Cardiac septum (tissue), 1 donor: ENCODE data around the gene GNG11. TPM values are rescaled to one million over a fixed set of nuclear protein-coding genes. Genes with fewer than 3 reads are reported as not detected.

Experiments
- DNase-seq: peaks from one replicate; pipeline ENCODE4 v3.0.0-alpha.2; 2020; ENCODE audit warnings: low spot score
- intact Hi-C: fragments of 100-400 bp; cut with DNase I; formaldehyde crosslinking; loops from one replicate; pipeline ENCODE4 v1.14.0; 2022
- long read RNA-seq: library from polyadenylated mRNA; unstranded; transcript quantifications from one replicate; pipeline ENCODE4 v2.0.0, GENCODE V29; 2021
- total RNA-seq: library from RNA; stranded (reverse); fragmentation: NEBNext Ultra II Directional; extraction: Animal tissue kit (Norgen Biotek cat#: 25700); gene quantifications from one replicate; pipeline ENCODE4 v1.2.1, GENCODE V29; 2021
- donor health status: DM: no; HTN: no; CAD: no.

GNG11 gene
- 14.3 TPM for total RNA-seq
- long read RNA-seq, transcript GNG11-201 (2 exons, 3,055 nt), result major isoform, 37 of 38 reads
- long read RNA-seq, partial matches to known transcripts, result 0 of 38 reads
- long read RNA-seq, other reads (novel, unspliced or antisense), result 1 of 38 reads

DNA sequence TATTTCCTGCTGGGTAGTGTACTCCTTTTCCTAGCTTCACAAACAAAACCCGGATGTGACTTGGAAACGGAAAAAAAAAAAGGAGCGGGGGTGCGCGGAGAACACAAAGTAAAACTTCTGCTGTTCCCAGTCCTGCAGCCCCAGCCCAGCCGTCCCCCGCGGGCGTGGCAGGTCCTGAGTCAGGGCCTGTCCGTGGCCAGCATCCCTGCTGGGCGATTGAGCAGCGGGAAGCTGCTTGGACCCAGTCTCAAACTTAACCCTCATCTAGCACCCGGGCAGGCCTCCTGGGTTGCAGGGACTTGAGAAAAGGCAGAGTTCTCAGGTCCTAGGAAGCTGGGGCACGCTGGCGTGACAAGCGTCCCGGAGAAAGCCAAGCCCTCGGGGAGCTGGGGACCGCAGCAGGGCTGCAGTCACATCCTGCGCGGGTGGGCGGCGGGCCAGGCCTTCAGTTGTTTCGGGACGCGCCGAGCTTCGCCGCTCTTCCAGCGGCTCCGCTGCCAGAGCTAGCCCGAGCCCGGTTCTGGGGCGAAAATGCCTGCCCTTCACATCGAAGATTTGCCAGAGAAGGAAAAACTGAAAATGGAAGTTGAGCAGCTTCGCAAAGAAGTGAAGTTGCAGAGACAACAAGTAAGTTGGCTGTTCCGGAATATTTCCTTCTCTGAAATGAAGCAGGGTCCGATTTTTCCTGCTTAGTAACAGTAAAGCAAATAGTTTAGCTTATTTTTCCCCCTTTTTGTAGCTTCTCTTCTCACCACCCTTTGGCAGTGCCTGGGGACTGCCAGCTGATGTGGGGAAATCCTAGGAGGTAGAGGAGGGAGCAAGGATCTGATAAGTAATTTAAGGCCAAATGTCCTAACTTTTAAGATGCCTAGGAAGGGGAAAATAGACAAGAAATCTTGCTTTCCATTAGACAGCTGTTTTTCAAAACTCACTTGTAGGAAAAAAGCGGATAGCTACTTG is at the start of gene GNG11:
GNG11 (plus strand) TSS at position 129 of the 960 bp plus-strand sequence; CDS start at position 532, 403 bp downstream.
- intact Hi-C loops, result loop anchor here (5.0 kb wide), 1 partner anchor 80 kb away; the partner anchor contains the start of gene BET1
- peak; percentile 89 for DNase-seq

DNA sequence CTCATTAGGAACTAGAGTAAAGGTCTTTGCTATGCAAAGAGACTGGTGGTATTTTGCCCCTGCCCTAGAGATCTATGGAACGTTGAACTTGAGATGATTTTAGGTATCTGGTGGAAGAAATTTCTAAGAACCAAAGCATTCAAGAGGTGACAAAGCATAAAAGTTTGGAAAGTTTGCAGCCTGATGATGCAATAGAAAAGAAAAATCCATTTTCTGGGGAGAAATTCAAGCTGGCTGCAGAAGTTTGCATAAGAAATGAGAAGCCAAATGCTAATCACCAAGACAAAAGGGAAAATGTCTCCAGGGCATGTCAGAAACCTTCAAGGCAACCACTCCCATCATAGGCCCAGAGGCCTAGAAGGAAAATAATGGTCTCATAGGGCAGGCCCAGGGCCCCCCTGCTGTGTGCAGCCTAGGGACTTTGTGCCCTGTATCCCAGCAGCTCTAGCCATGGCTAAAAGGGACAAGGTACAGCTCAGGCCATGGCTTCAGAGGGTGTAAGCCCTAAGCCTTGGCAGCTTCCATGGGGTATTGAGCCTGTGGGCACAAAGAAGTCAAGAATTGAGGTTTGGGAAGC is 47.4 kb upstream of the GNG11 start:
- intact Hi-C loops, result no loop called here
- no peak for DNase-seq

DNA sequence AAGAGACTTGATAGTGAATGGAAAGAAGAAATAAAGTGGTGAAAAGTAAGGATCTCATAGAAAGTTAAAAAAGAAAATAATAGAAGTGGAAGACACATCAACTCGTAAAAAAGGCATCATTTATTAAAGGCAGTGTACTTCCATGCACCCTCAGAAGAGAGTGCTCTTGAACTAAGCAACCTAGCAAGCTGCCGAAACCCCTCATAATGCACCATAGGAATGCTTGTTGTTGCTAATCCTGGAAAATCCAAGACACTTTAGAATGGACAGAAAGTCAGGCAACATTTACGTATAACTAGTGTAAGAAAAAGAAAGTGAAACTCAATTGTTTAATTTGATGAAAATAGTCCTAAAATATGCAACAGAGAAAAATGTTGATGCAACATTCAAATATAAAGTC is 43.8 kb upstream of the GNG11 start:
- intact Hi-C loops, result no loop called here

DNA sequence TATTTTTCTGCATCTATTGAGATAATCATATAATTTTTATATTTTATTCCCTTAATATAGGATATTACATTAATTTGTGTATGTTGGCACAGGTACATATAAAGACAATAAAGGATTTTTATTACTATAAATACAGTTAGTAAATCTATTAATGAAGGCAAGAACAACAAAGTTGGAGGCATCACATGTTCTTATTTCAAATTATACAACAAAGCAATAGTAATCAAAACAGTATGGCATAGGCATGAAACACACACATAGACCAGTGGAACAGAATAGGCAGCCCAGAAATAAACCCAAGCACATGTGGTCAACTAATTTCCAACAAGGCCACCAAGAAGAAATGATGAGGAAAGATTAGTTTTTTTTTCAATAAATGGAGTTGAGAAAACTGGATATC is 42.2 kb upstream of the GNG11 start:
- intact Hi-C loops, result no loop called here
- DNase-seq, result no peak

More for the DNA sequence above, 43.8 kb upstream of the GNG11 start:
- DNase-seq, result no peak

DNA sequence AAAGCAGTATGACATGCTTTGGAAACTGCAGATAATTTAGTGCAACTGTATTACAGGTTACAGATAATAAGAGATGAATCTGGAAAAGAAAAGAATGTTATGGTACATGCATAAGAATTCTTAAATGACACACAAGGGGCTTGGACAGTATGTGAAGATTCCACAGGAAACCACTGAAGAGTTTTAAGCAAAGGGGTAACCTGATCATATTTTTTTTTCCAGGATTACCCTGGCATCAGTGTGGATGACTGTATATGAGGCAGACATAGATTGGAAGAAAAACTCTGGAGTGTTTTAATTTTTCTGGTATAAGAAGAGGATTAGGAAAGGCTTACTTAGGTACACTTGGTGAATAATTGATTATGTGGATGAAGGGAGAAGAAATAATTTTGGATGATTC is 39.1 kb upstream of the GNG11 start:
- no peak for DNase-seq
- intact Hi-C loops, result no loop called here

DNA sequence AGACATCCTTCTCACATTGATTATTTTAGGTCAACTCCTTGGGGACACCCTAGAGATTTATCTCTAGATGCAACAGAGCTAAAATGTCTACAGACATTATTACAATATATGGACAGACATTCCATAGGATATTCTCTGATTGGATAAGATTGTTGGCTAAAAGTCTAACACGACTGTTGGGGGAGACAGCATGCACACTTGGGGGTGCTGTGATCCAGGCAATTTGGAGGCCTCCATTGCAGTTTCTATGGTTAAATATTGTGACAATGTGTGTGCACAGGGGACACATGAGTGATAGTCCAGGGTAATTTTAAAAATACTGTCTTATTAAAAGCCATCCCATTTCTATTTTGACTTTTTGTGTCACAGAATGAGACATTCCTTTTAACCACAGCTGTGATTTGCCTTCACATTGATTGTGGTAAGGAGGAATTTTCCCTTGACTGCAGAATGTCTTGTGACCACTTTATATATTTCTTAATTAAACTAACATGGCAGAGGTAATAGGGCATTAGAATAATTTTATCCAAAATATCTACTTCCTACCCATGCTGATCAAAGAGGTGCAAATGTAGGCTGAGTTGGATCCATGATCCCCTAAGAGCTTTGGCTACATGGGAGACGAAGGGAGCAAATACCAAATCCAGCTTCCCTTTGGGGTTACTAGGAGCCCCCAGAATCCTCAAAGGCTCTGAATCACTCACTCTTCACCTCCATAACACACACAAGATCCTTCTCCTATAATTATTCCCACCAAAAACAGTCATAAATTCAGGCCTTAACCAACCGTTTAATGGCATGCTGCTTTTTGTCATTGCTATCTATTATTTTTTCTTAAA is 38.2 kb upstream of the GNG11 start:
- intact Hi-C loops, result no loop called here
- DNase-seq, result no peak

DNA sequence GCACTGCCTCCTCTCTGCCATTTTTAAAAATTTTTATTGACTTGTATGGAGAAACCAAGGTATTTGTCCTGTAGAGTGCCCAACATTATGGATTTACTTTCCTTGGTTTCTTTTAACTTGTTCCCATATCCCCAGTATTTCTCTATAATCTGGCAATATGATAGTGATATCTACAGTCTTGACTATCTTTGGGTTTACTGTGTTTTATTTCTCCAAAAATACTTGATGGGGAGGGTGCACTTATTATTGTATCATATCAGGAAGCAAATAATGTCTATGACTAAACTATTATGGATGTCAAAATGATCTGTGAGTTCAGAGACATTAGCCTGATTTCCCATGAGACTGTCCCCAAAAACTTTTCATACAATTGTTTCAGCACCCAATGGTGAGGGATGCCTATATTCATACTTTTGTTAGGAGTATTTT is 37.6 kb upstream of the GNG11 start:
- DNase-seq, result no peak
- intact Hi-C loops, result no loop called here

DNA sequence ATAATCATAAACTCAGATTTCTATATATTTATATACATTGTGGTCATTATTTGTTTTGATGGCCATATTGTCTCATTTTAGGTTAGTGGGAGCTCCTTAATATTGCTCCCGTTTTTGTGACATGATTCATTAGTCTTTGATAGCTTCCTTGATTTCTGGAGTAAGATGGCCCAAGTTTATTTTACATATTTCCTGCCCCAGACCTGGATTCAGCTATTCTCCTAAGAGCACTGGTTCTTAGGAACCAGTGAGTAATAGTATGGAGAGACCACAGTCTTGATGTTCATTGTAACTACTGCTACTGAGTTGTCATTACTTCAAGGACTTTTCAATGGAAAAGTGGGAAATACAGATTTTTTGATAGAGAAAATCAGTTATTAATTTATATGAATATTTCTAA is 37.0 kb upstream of the GNG11 start:
- DNase-seq, result no peak
- intact Hi-C loops, result no loop called here

DNA sequence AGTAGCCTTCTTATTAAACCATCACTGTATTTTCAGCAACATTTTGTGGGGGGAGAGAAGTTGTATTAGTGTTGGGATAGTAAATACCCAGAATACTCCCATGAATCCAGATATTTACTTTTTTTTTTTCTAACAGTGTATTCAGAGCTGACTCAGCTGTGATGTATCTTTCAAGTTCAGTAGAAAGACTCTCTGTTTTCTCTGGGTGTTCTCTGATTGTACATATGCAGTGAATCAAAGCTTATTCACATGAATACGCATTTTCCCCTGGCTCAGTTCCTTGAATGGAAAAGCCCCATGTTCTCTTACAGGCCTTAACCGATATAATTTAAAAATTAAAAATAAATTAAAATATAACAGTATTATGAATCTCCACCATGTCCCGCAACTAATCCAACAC is 32.3 kb upstream of the GNG11 start:
- intact Hi-C loops, result no loop called here
- DNase-seq, result no peak

DNA sequence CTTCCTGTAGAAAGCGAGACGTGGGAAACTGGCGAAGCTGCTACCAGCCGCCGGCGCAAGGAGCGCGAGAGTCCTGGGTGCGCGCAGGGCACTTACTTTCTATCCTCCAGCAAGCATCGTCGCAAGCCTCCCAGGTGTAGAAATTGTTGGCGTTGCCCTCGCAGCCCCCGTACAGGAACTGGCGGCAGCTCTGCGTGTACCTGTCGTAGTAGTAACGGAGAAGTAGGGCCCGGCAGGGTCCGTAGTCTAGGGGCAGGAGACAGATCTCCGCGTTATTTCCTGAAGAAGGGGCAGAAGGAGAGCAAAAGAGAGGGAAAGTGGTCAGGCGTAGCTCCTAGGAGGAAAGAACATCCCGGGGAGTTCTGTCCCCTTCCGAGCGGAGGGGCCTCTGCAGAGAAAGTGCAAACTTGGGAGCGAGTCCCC is 31.5 kb upstream of the GNG11 start:
- intact Hi-C loops, result loop anchor here (10.0 kb wide), 1 partner anchor 385 kb away; no protein-coding TSS in a partner anchor
- no peak for DNase-seq

DNA sequence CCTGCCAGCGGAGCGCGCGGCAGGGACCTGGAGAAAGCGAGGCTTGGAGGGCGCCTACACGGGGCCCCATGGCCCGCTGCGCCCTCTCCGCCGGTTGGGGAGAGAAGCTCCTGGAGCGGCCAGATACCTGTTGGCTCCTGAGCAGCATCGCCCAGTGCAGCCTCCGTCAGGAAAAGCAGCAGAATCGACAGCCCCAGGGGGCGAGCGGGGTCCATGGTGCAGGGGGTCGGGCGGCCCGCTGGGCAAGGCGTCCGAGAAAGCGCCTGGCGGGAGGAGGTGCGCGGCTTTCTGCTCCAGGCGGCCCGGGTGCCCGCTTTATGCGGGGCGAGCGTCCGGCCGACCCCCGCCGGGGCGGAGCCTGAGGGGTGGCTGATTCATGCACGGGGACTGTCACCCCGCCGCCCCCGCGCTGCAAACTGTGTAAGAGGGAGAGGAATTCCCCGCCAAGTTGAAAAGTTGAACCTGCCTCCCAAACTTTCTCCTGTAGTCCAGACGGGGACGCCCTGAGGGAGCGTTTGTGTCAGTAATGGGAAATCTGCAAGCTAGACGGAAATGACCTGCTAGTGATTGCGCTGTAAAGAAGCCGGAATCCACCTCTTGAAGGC is 31.0 kb upstream of the GNG11 start, which contains the start of gene TFPI2:
TFPI2 (minus strand) TSS at position 290 of the 605 bp plus-strand sequence; CDS start at position 215, 75 bp downstream.
- intact Hi-C loops, result loop anchor here (10.0 kb wide), 1 partner anchor 384 kb away; no protein-coding TSS in a partner anchor
- DNase-seq, result no peak

DNA sequence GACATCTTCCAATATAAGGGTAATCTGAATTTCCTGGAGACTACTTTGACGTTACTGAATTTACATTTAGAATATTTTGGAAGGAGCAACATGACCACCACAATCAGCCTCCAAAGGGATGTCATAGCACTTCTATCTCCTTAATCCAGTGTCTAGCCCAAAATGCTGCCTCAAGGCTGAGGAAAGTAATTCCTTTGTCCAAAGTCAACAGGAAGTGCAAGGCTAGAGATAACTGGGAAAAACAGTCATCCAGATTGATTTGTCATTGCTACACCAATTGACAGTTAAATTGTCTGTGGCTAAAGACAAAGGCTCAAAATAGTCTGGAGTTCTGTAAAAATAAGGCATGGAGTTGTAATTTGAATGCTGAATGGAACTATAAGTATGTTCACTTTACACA is 27.1 kb upstream of the GNG11 start:
- DNase-seq, result no peak
- intact Hi-C loops, result loop anchor here (10.0 kb wide), 1 partner anchor 380 kb away; no protein-coding TSS in a partner anchor

DNA sequence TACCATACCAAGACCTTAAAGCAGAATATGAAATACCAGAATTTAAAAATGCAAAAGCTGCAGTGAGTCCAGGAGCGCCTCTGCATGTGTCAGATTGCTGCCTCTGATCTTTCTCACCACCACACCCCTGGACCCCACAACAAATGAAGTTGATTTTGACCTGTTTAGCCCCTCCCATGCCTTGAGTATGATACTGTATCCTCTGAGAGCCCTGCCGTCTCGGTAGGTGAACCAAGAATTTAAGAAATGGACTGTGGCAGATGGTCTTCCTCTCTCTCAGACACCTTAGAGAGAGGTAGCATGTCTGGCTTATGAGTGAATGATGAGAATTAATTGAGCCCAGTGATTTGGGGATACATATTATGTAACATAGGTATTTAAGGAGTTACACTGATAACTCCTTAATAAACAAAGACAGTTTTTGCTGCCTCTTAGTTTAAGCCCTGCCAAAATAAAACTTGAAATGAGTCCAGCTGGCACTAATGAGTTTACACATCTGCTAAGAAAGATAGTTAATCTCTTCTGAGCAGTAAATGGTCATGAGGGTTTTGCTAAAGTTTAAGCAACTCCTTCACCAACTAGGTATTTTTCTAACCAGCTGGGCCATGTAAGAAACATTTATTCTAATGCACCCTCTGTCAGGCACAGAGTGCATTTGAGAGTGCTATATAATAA is 26.4 kb upstream of the GNG11 start:
- DNase-seq, result no peak
- intact Hi-C loops, result loop anchor here (10.0 kb wide), 1 partner anchor 380 kb away; no protein-coding TSS in a partner anchor

DNA sequence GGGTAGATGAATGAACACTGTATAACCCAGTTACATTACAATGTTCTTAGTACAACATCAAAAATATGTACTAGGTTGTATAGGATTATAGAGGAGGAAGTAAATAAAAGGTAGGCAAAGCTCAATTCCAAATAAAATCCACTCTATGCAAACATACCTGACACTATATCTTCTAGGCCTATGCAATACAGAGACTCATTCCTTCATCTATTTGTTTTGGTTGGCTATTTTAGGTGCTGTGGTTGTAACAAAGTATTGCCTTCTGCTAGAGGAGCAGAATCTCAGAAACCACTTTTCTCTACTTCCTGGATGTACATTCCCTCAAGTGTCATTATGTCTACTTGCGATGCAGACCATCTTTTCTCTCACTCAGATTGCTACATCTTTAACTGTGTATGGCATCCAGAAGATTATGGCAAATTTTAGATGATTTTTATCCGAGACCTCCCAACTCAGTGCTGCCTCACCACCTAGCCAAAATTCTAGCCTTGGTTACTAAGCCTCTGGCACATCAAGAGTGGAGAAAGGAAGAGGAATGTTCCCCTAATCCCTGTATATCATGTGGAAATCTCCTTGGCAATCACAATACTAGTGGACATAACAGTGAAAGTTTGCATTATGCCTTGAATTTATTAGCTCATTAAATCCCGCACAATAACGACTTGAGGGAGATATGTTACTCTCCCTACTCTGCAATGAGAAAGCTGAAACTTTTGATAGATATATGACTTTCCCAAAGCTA is 25.5 kb upstream of the GNG11 start:
- no peak for DNase-seq
- intact Hi-C loops, result loop anchor here (10.0 kb wide), 1 partner anchor 379 kb away; no protein-coding TSS in a partner anchor

DNA sequence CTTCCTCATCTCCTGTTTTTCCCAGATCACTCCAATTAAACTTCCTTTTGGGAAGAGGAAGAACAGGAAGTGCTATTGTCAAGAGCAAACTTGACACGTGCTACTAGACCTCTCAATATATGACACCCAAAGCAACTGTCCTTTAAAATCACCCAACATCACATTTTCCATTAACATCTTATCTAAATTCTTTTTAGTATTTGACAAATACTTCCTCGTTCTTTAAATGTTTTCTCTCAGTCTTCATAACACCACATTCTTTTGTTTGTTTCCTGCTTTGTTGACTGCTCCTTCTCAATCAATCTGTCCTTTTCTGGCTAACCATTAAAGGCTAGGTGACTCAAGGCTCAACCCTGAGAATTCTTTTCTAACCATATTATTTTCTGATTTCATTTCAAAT is 23.9 kb upstream of the GNG11 start:
- intact Hi-C loops, result loop anchor here (10.0 kb wide), 1 partner anchor 377 kb away; no protein-coding TSS in a partner anchor
- no peak for DNase-seq

DNA sequence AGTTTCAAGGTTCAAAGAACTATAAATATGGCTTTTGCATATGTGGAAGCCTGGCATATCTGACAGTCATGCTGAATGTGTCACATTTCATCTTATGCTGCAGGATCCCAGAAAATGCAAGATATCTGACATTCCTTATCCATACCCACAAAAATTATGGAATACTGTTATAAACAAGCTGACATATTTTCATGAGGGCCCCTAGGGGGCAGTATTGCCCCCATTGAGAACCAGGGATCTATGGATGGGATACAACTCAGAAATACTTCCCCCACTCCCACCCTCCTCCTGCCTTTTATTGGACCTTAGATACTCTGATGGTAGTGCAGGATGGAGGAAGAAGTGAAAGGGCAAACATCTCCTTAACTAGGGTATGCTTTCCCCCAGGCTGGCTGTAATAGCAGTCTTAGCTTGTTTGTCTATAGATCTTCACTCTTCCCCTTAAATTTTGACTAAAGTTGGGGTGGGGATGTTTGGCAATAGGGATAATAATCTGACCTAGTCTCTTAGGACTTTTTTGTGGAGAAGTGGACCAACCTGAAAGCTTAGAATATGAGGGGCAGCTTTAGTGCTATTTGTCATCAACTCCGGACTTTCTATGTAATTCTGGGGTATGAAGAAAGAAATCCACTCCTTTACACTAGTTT is 18.6 kb upstream of the GNG11 start:
- DNase-seq, result no peak
- intact Hi-C loops, result loop anchor here (5.0 to 10.0 kb wide), 2 partner anchors 184 to 272 kb away; no protein-coding TSS in a partner anchor

DNA sequence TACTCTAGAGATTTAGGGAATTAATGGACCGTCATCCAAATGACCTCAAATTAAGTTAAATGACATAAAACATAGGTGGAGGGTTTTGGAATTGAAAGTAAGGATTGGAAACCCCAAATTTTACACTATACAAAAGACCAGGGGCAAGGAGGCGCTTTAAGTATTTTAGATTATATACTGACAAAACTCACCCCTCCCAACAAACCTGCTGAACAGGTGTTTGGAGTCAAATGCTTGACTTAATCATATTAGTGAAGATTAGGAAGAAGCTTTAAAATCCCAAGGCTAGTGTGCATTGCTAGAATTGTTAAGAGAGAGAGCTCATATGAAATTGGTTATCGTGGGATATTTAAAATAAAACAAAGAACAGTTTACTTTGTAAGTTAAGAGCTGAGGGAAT is 15.3 kb upstream of the GNG11 start, which contains the start of gene GNGT1:
GNGT1 (plus strand) TSS at position 301 of the 400 bp plus-strand sequence. CDS start 180 bp downstream, outside the sequence.
- DNase-seq, result no peak
- intact Hi-C loops, result loop anchor here (10.0 kb wide), 1 partner anchor 269 kb away; no protein-coding TSS in a partner anchor
